Suprapubic skin (tissue), 4 donors: Measurements from ENCODE around the gene RASGEF1B. TPM values are rescaled to one million over a fixed set of nuclear protein-coding genes. Genes with fewer than 3 reads are reported as not detected.
A peak's percentile ranks its signal among the peaks of the same experiment; 100 is the strongest.

Experiments used
- DNase-seq, 2 donors: peaks; one replicate each; pipeline ENCODE4 v3.0.0-alpha.2; 2019; ENCODE audit warnings: low spot score in 2 of 2
- H3K27ac ChIP-seq: fragments of 200-600 bp; sonication (generic); one replicate; pipeline ENCODE4 v1.5.1; 2019
- H3K27me3 ChIP-seq: fragments of 200-600 bp; sonication (generic); one replicate; pipeline ENCODE4 v1.5.1; 2019
- H3K36me3 ChIP-seq: fragments of 200-600 bp; sonication (generic); one replicate; pipeline ENCODE4 v1.5.1; 2019
- H3K4me1 ChIP-seq: fragments of 200-600 bp; sonication (generic); one replicate; pipeline ENCODE4 v1.5.1; 2019
- H3K4me3 ChIP-seq: fragments of 200-600 bp; sonication (generic); one replicate; pipeline ENCODE4 v1.5.1; 2019; ENCODE audit warnings: mild to moderate bottlenecking
- H3K9me3 ChIP-seq: fragments of 200-600 bp; sonication (generic); one replicate; pipeline ENCODE4 v1.5.1; 2019
- EP300 ChIP-seq: sonication (generic); formaldehyde crosslinking; IDR thresholded peaks from one replicate; pipeline ENCODE4 v1.6.1; 2017; ENCODE audit warnings: antibody characterized with exemption
- POLR2A ChIP-seq, 2 donors: fragments of 450-650 bp; IDR thresholded peaks; one replicate each; pipeline ENCODE4 v1.6.1; 2017; ENCODE audit warnings: antibody characterized with exemption in 2 of 2, mild to moderate bottlenecking in 2 of 2, moderate library complexity in 2 of 2
- POLR2AphosphoS5 ChIP-seq, 3 donors: sonication (generic); formaldehyde crosslinking; IDR thresholded peaks; one replicate each; pipeline ENCODE4 v1.6.1; 2017; ENCODE audit warnings: antibody characterized with exemption in 3 of 3
- WGBS: methylation state at CpG from one replicate; pipeline ENCODE4 v1.1.5; 2018; 5-methylcytosine and 5-hydroxymethylcytosine counted together
- total RNA-seq, 4 donors: library from RNA; depleted of rRNA; stranded (reverse); fragments of >200 nt; gene quantifications; one replicate each; pipeline ENCODE4 v1.1.0, GENCODE V29; 2016
- TF ChIP-seq, protein P1 (sequence below), 2 donors: fragments of 200-600 bp in 1 of 2; fragments of 450-650 bp in 1 of 2; sonication (generic) in 1 of 2; IDR thresholded peaks; one replicate each; pipeline ENCODE4 v1.5.1; 2016 to 2019; ENCODE audit warnings: antibody characterized with exemption in 2 of 2, mild to moderate bottlenecking in 1 of 2, moderate library complexity in 1 of 2

The RASGEF1B gene
- total RNA-seq, 4 donors from 2014 or later = 32.4 to 106 (median 63.0) TPM

DNA sequence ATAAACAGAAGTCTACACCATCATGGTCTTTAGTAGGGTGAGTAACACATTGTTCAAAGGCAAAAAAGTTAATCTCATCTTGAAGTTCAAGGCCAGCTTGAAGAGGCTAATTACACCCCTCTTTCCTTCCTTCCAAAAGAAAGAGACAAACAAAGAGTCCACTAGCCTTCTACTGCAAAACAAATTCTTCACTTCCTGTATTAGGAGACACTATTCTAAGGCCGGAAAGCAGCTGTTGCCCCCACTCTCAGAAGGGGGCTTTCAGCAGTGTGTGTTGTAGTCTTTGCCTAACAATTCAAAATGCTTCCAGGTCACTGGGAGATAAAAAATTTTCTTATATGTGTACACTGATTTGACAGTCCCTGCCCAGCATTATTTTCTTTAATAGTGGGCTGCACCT is 25.1 kb downstream of the RASGEF1B start:
- peaks cover 70% of the 10 kb centered on the region for H3K36me3 ChIP-seq
- 83% methylated on average over 1 of the region's 1 CpG for WGBS
- no peaks in the 10 kb centered on the region for H3K9me3 ChIP-seq
- TF ChIP-seq, protein P1, sequence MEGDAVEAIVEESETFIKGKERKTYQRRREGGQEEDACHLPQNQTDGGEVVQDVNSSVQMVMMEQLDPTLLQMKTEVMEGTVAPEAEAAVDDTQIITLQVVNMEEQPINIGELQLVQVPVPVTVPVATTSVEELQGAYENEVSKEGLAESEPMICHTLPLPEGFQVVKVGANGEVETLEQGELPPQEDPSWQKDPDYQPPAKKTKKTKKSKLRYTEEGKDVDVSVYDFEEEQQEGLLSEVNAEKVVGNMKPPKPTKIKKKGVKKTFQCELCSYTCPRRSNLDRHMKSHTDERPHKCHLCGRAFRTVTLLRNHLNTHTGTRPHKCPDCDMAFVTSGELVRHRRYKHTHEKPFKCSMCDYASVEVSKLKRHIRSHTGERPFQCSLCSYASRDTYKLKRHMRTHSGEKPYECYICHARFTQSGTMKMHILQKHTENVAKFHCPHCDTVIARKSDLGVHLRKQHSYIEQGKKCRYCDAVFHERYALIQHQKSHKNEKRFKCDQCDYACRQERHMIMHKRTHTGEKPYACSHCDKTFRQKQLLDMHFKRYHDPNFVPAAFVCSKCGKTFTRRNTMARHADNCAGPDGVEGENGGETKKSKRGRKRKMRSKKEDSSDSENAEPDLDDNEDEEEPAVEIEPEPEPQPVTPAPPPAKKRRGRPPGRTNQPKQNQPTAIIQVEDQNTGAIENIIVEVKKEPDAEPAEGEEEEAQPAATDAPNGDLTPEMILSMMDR (IDR thresholded peaks at IDR 0.05) = no peak
- no peak for TF ChIP-seq POLR2A (IDR thresholded peaks at IDR 0.05)
- no peak for TF ChIP-seq EP300
- TF ChIP-seq POLR2AphosphoS5 (IDR thresholded peaks at IDR 0.05) = no peak
- no peaks in the 10 kb centered on the region for H3K27me3 ChIP-seq
- H3K4me3 ChIP-seq = no peak overlapping the region
- no peak overlapping the region for H3K27ac ChIP-seq
- peaks cover 8% of the 10 kb centered on the region for H3K4me1 ChIP-seq
- DNase-seq = no peak

DNA sequence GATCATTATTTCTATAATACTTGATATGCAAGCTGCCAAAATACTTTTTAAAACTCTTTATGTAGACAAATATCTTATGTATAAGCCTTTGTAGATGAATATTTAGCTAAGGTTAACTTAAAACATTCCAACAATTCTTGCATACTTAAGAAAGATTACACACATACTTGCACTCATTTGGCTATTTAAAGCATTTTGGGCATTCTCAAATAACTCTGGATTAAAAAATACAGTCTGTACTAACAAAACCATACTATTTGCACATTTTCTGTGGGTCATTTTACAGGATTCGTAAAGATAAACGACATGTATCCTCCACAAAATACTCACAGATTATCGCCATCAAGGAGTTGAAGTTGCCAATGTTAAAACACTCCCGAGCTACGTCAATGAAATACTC is 26.5 kb downstream of the RASGEF1B start:
- Histone ChIP-seq H3K36me3 (peaks cover 85% of the 10 kb centered on the region), H3K27me3 (no peaks in the 10 kb centered on the region), H3K27ac (no peak overlapping the region), H3K4me1 (no peaks in the 10 kb centered on the region), H3K9me3 (no peaks in the 10 kb centered on the region), H3K4me3 (no peak overlapping the region)
- DNase-seq = no peak
- WGBS = 95% methylated on average over 5 of the region's 5 CpGs
- TF ChIP-seq, protein P1 (IDR thresholded peaks at IDR 0.05) = no peak
- TF ChIP-seq POLR2A (IDR thresholded peaks at IDR 0.05) (no peak), EP300 (no peak), POLR2AphosphoS5 (IDR thresholded peaks at IDR 0.05) (no peak)

DNA sequence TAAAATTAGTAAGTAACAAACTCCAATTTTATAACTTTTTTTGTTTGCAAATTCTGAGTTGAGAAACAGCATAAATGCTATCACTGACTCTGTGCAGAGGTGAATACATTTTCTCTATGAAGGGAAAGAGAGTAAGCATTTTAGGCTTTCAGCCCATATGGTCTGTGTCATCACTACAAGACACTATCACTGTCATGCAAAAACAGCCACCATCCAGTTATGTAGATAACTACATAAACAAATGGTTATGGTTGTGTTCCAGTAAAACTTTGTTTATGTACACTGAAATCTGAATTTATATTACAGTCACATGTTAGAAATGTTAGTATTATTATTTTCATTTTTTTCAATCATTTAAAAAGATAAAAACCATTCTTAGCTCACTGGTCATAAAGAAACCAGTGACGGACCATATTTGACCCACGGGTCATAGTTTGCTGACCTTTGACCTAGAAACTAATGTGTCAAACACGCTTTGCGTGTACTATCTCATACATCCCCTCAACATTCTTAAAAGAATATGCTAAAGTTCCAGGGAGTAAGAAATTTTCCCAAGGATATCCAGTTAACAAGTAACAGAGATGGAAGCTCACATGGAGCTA is 29.1 kb downstream of the RASGEF1B start:
- Histone ChIP-seq H3K4me3 (no peak overlapping the region), H3K27ac (no peak overlapping the region), H3K27me3 (no peaks in the 10 kb centered on the region), H3K4me1 (peaks cover 2% of the 10 kb centered on the region), H3K9me3 (no peaks in the 10 kb centered on the region), H3K36me3 (peaks cover 100% of the 10 kb centered on the region)
- WGBS = 94% methylated on average over 4 of the region's 4 CpGs
- no peak for DNase-seq
- TF ChIP-seq POLR2A (IDR thresholded peaks at IDR 0.05) (no peak), EP300 (no peak)
- TF ChIP-seq, protein P1 (IDR thresholded peaks at IDR 0.05) = no peak

DNA sequence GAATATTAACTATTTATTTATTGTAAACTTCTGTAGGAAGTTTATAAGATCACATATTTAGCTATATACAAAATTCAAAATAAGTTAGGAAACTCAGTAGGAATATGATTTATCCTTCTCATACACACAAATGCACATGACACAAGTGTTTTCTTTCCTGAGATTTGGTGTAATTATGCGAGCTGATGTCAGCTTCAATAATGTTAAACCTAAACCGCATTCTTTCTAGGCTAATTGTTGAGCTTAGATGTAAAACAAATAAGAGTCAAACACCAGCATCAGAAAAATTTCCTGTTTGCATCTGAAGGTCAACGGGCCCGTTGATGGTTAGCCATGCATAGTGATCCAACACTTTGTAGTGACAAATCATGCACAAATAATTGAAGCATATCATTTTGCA is 30.8 kb downstream of the RASGEF1B start:
- H3K27ac ChIP-seq = no peak overlapping the region
- peaks cover 15% of the 10 kb centered on the region for H3K4me1 ChIP-seq
- H3K36me3 ChIP-seq = peaks cover 86% of the 10 kb centered on the region
- no peak overlapping the region for H3K4me3 ChIP-seq
- no peaks in the 10 kb centered on the region for H3K27me3 ChIP-seq
- 94% methylated on average over 4 of the region's 4 CpGs for WGBS
- no peaks in the 10 kb centered on the region for H3K9me3 ChIP-seq
- TF ChIP-seq POLR2AphosphoS5 (IDR thresholded peaks at IDR 0.05) (no peak), POLR2A (IDR thresholded peaks at IDR 0.05) (no peak), EP300 (no peak)
- TF ChIP-seq, protein P1 (IDR thresholded peaks at IDR 0.05) = no peak
- no peak for DNase-seq

DNA sequence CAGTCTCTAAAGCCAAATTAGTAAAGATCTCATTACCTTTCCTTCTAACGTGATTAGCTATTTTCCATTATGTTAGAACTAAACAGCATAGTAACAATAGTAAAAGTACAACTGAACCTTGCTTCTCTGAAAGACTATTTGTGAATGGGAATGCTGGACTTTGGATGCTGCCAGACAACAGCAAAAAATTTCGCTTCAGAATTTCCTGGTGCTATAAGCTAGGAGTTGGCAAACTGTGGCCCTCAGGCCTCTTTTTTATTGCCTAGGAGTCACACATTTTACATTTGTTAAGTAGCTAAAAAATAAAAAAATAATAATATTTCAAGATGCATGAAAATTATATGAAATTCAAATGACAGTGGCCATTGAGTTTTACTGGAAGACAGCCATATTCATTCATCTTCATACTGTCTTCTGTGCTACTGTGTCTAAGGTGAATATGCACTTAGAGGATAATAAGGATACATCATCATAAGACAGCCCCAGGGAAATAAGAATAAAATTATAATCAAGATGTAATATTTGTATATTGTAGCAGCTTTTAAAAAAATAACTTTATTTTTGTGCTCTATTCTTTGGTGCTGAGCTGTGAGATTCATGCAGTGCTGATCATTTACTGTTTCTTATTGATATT is 34.6 kb downstream of the RASGEF1B start:
- no peak for DNase-seq
- H3K36me3 ChIP-seq = peaks cover 71% of the 10 kb centered on the region

More for the DNA sequence above, 34.6 kb downstream of the RASGEF1B start:
- Histone ChIP-seq H3K27ac (peak overlapping the region; percentile 67), H3K27me3 (no peaks in the 10 kb centered on the region), H3K4me1 (peaks cover 22% of the 10 kb centered on the region), H3K4me3 (no peak overlapping the region), H3K9me3 (no peaks in the 10 kb centered on the region)
- TF ChIP-seq POLR2AphosphoS5 (IDR thresholded peaks at IDR 0.05) = no peak
- TF ChIP-seq, protein P1 (IDR thresholded peaks at IDR 0.05) = no peak
- no peak for TF ChIP-seq EP300
- TF ChIP-seq POLR2A (IDR thresholded peaks at IDR 0.05) = no peak
- 64% methylated on average over 2 of the region's 2 CpGs for WGBS
